Panc1 (cell line): Measurements from ENCODE around the gene SLC26A11. TPM values are rescaled to one million over a fixed set of nuclear protein-coding genes. Genes with fewer than 3 reads are reported as not detected.

Experiments used
- ATAC-seq: fragments of 200-7000 bp; cut with Tn5 transposase; 2 replicates; pipeline ENCODE4 v1.9.1; 2020; ENCODE audit warnings: mild to moderate bottlenecking, moderate library complexity
- BruUV-seq: library from RNA; stranded (reverse); fragments of 400-500 nt; replicated peaks from 2 replicates; lab custom pipeline; 2021; lab: Mats Ljungman, UMichigan
- CTCF ChIA-PET: fragments of 300-600 bp; sonication (Branson Sonifier 250); formaldehyde crosslinking; loops from one replicate; lab custom pipeline; 2022; ENCODE audit warnings: antibody characterized with exemption; lab: Charles Lee
- POLR2A ChIA-PET: fragments of 300-600 bp; sonication (Branson Sonifier 250); formaldehyde crosslinking; loops from one replicate; lab custom pipeline; 2022; ENCODE audit warnings: antibody characterized with exemption; lab: Charles Lee
- DNase-seq: peaks from one replicate; pipeline ENCODE4 v3.0.0-alpha.2; 2010; ENCODE audit warnings: low read depth, low spot score
- H3K27ac ChIP-seq: 2 replicates; pipeline ENCODE4 v1.5.1; 2011; ENCODE audit warnings: mild to moderate bottlenecking, low read length, inconsistent platforms
- H3K27me3 ChIP-seq: fragments of 200-500 bp; sonication (Bioruptor generic); 2 replicates; pipeline ENCODE4 v1.6.0; 2014; ENCODE audit warnings: low read length, inconsistent platforms; ENCODE audit not compliant: control insufficient read depth, insufficient read depth
- H3K36me3 ChIP-seq: fragments of 200-500 bp; sonication (Bioruptor generic); 2 replicates; pipeline ENCODE4 v1.5.1; 2014; ENCODE audit warnings: inconsistent platforms, mild to moderate bottlenecking, low read length, moderate library complexity; ENCODE audit not compliant: control insufficient read depth, insufficient read depth
- H3K4me1 ChIP-seq: 2 replicates; pipeline ENCODE4 v1.5.1; 2011; ENCODE audit warnings: inconsistent platforms, mild to moderate bottlenecking, low read length, moderate library complexity; ENCODE audit not compliant: control insufficient read depth, insufficient read depth
- H3K4me3 ChIP-seq, 2 experiments: 2 replicates each; pipeline ENCODE4 v1.5.1; 2011 to 2012; ENCODE audit warnings: low read depth in 2 of 2, low read length in 2 of 2, mild to moderate bottlenecking in 2 of 2, inconsistent platforms in 1 of 2, moderate library complexity in 1 of 2
- H3K9me3 ChIP-seq: fragments of 200-500 bp; sonication (Bioruptor generic); 2 replicates; pipeline ENCODE4 v1.5.1; 2014; ENCODE audit warnings: low read depth, mild to moderate bottlenecking, inconsistent platforms, low read length, moderate library complexity; ENCODE audit not compliant: control insufficient read depth, insufficient read depth
- CTCF ChIP-seq: fragments of 450-650 bp; IDR thresholded peaks from 2 replicates; pipeline ENCODE4 v1.5.1; 2017; ENCODE audit warnings: mild to moderate bottlenecking
- POLR2AphosphoS5 ChIP-seq: IDR thresholded peaks from 2 replicates; pipeline ENCODE4 v1.6.1; 2012; ENCODE audit warnings: mild to moderate bottlenecking, low read depth, low read length, moderate library complexity
- SIN3A ChIP-seq: IDR thresholded peaks from 2 replicates; pipeline ENCODE4 v1.6.1; 2012; ENCODE audit warnings: low read depth, mild to moderate bottlenecking, low read length, moderate library complexity, borderline replicate concordance; ENCODE audit not compliant: insufficient read depth
- TCF7L2 ChIP-seq: IDR thresholded peaks from 2 replicates; pipeline ENCODE4 v1.6.1; 2011; ENCODE audit warnings: mild to moderate bottlenecking, low read depth, low read length, inconsistent platforms
- in situ Hi-C: cut with HindIII; loops from 2 replicates; pipeline ENCODE4 v1.10.0; 2016; ENCODE audit warnings: low sequenced_read_pairs, low pct_unique_long_range_greater_than_20kb
- intact Hi-C: fragments of 100-400 bp; cut with micrococcal nuclease; formaldehyde crosslinking; loops from one replicate; pipeline ENCODE4 v1.10.0; 2022; ENCODE audit not compliant: unreplicated experiment
- total RNA-seq: library from RNA; stranded (reverse); gene quantifications from one replicate; pipeline ENCODE4 v1.2.1, GENCODE V29; 2021; ENCODE audit not compliant: unreplicated experiment
- TF ChIP-seq, protein P1 (sequence below), 2 experiments: IDR thresholded peaks; 2 replicates each; pipeline ENCODE4 v1.6.1; 2011 to 2012; ENCODE audit warnings: low read depth in 2 of 2, control low read depth in 1 of 2, low read length in 1 of 2, mild to moderate bottlenecking in 1 of 2, moderate library complexity in 1 of 2; ENCODE audit not compliant: insufficient read depth in 1 of 2

The SLC26A11 gene
- total RNA-seq, 1 experiment from 2014 or later, result 30.9 TPM

DNA sequence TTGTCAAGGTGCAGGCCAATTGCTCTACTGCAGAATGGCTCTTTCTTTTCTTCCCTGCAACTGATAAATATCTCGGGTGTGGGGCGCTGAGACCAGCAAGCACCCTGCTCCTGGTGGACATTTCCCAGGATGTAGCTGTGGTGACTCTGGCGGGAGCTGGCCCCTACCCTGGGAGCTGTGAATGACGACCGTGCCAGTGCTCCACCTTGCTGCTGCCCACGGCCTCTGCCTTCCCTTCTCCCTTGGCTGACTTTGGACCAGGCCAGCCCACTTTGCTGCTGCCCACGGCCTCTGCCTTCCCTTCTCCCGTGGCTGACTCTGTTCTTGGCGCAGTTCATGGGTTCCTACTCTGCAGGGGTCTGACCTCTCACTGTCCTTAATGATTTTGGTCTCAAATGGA is 34.3 kb upstream of the SLC26A11 start:
- DNase-seq (no peak), ATAC-seq (no peak)
- Histone ChIP-seq H3K27me3 (no peaks in the 10 kb centered on the region), H3K4me1 (no peaks in the 10 kb centered on the region; the same call in 1 of the 2 replicates), H3K4me3 (no peak overlapping the region), H3K27ac (no peak overlapping the region), H3K9me3 (no peaks in the 10 kb centered on the region), H3K36me3 (no peaks in the 10 kb centered on the region)
- CTCF ChIA-PET, result no interaction called here
- POLR2A ChIA-PET, result no interaction called here
- TF ChIP-seq, protein P1, sequence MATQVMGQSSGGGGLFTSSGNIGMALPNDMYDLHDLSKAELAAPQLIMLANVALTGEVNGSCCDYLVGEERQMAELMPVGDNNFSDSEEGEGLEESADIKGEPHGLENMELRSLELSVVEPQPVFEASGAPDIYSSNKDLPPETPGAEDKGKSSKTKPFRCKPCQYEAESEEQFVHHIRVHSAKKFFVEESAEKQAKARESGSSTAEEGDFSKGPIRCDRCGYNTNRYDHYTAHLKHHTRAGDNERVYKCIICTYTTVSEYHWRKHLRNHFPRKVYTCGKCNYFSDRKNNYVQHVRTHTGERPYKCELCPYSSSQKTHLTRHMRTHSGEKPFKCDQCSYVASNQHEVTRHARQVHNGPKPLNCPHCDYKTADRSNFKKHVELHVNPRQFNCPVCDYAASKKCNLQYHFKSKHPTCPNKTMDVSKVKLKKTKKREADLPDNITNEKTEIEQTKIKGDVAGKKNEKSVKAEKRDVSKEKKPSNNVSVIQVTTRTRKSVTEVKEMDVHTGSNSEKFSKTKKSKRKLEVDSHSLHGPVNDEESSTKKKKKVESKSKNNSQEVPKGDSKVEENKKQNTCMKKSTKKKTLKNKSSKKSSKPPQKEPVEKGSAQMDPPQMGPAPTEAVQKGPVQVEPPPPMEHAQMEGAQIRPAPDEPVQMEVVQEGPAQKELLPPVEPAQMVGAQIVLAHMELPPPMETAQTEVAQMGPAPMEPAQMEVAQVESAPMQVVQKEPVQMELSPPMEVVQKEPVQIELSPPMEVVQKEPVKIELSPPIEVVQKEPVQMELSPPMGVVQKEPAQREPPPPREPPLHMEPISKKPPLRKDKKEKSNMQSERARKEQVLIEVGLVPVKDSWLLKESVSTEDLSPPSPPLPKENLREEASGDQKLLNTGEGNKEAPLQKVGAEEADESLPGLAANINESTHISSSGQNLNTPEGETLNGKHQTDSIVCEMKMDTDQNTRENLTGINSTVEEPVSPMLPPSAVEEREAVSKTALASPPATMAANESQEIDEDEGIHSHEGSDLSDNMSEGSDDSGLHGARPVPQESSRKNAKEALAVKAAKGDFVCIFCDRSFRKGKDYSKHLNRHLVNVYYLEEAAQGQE (IDR thresholded peaks at IDR 0.05; ENCODE audit: insufficient read depth in 1 of 2, low read depth in 2 of 2, low read length in 1 of 2), result no peak
- TF ChIP-seq POLR2AphosphoS5 (no peak), CTCF (no peak), TCF7L2 (no peak), SIN3A (no peak)
- no TSS peak for BruUV-seq
- in situ Hi-C loops (no loop called here), intact Hi-C loops (no loop called here)

- ChIA-PET CTCF (no interaction called here), POLR2A (no interaction called here)
- TF ChIP-seq CTCF (no peak), SIN3A (no peak), TCF7L2 (no peak), POLR2AphosphoS5 (no peak)
- TF ChIP-seq, protein P1 (IDR thresholded peaks at IDR 0.05; ENCODE audit: insufficient read depth in 1 of 2, low read depth in 2 of 2, low read length in 1 of 2), result no peak
- in situ Hi-C loops (no loop called here), intact Hi-C loops (no loop called here)
- no peaks in the 10 kb centered on the region for H3K9me3 ChIP-seq
- ATAC-seq (no peak), DNase-seq (no peak)
- no TSS peak for BruUV-seq
- H3K27ac ChIP-seq, result no peak overlapping the region
- H3K27me3 ChIP-seq, result no peaks in the 10 kb centered on the region
- H3K4me1 ChIP-seq, result no peaks in the 10 kb centered on the region; the same call in 1 of the 2 replicates
- no peaks in the 10 kb centered on the region for H3K36me3 ChIP-seq
- no peak overlapping the region for H3K4me3 ChIP-seq
These were observed 33.1 kb upstream of the SLC26A11 start for GRCh38 chr17:80187090-80187489.
